A673 (cell line): ENCODE data around the gene RNF121. TPM values are rescaled to one million over a fixed set of nuclear protein-coding genes. Genes with fewer than 3 reads are reported as not detected.

Experiments used
- BruUV-seq: library from RNA; stranded (reverse); fragments of 400-500 nt; replicated peaks from 2 replicates; lab custom pipeline; 2021; lab: Mats Ljungman, UMichigan
- CTCF ChIA-PET: fragments of 300-600 bp; sonication (Branson Sonifier 250); formaldehyde crosslinking; loops from one replicate; lab custom pipeline; 2022; ENCODE audit warnings: antibody characterized with exemption; lab: Charles Lee
- POLR2A ChIA-PET: fragments of 300-600 bp; sonication (Branson Sonifier 250); formaldehyde crosslinking; loops from one replicate; lab custom pipeline; 2022; ENCODE audit warnings: antibody characterized with exemption; ENCODE audit not compliant: low non-redundant PET; lab: Charles Lee
- DNase-seq: peaks from one replicate; pipeline ENCODE4 v3.0.0-alpha.2; 2015; ENCODE audit warnings: low spot score
- H3K27ac ChIP-seq: fragments of 200-600 bp; sonication (generic); 2 replicates; pipeline ENCODE4 v1.5.1; 2016; ENCODE audit warnings: mixed run types, low read depth, mild to moderate bottlenecking, mixed read lengths, antibody characterized with exemption, low read length; ENCODE audit not compliant: poor library complexity, severe bottlenecking
- H3K27me3 ChIP-seq: fragments of 200-600 bp; sonication (generic); replicated peaks from 2 replicates; pipeline ENCODE4 v1.6.1; 2017; ENCODE audit warnings: mixed run types, low read depth, mild to moderate bottlenecking, mixed read lengths, antibody characterized with exemption, low read length; ENCODE audit not compliant: insufficient read depth, poor library complexity
- H3K36me3 ChIP-seq: fragments of 200-600 bp; sonication (generic); 2 replicates; pipeline ENCODE4 v1.6.1; 2016; ENCODE audit warnings: mixed run types, mild to moderate bottlenecking, mixed read lengths, antibody characterized with exemption, low read length; ENCODE audit not compliant: insufficient read depth, poor library complexity, severe bottlenecking
- H3K4me1 ChIP-seq: fragments of 200-600 bp; sonication (generic); 2 replicates; pipeline ENCODE4 v1.6.1; 2017; ENCODE audit warnings: mixed run types, mild to moderate bottlenecking, mixed read lengths, antibody characterized with exemption, low read length; ENCODE audit not compliant: insufficient read depth, poor library complexity, severe bottlenecking
- H3K4me3 ChIP-seq: fragments of 200-600 bp; sonication (generic); 2 replicates; pipeline ENCODE4 v1.5.1; 2016; ENCODE audit warnings: low read depth, mixed run types, mild to moderate bottlenecking, mixed read lengths, low read length; ENCODE audit not compliant: poor library complexity, severe bottlenecking
- H3K9me3 ChIP-seq: fragments of 200-600 bp; sonication (generic); 2 replicates; pipeline ENCODE4 v1.6.1; 2016; ENCODE audit warnings: mixed run types, low read depth, mild to moderate bottlenecking, mixed read lengths, antibody characterized with exemption, low read length; ENCODE audit not compliant: poor library complexity, severe bottlenecking
- CTCF ChIP-seq: fragments of 300-800, 200-600 bp; sonication (generic); conservative IDR thresholded peaks from 2 replicates; pipeline ENCODE4 v1.5.1; 2017; ENCODE audit warnings: low read depth, mild to moderate bottlenecking, antibody characterized with exemption, low read length, moderate library complexity, mixed read lengths
- EZH2 ChIP-seq: fragments of 200-600 bp; sonication (generic); IDR thresholded peaks from 2 replicates; pipeline ENCODE4 v1.6.1; 2017; ENCODE audit warnings: borderline replicate concordance, low read depth, mild to moderate bottlenecking, mixed read lengths, antibody characterized with exemption, low read length; ENCODE audit not compliant: poor library complexity, severe bottlenecking
- intact Hi-C: fragments of 100-400 bp; cut with micrococcal nuclease; formaldehyde crosslinking; loops from one replicate; pipeline ENCODE4 v1.10.0; 2022; ENCODE audit not compliant: unreplicated experiment
- total RNA-seq: library from RNA; stranded (reverse); gene quantifications from 2 replicates; pipeline ENCODE4 v1.2.3, GENCODE V29; 2021

The RNF121 gene
- total RNA-seq, 1 experiment from 2014 or later = 59.1 TPM

GRCh38 chr11:71988050-71988449 lies 59.2 kb downstream of the RNF121 start:
- Histone ChIP-seq H3K36me3 (peaks cover 7% of the 10 kb centered on the region), H3K27me3 (no peaks in the 10 kb centered on the region), H3K9me3 (no peaks in the 10 kb centered on the region), H3K4me1 (no peaks in the 10 kb centered on the region), H3K27ac (no peak overlapping the region), H3K4me3 (no peak overlapping the region)
- ChIA-PET CTCF (interaction anchor here (0.7 kb wide), 1 partner anchor 156 kb away, joined by 3 read pairs; no protein-coding TSS in a partner anchor), POLR2A (no interaction called here)
- TF ChIP-seq CTCF (no peak), EZH2 (no peak)
- DNase-seq = no peak
- BruUV-seq = no TSS peak
- intact Hi-C loops = no loop called here

GRCh38 chr11:71990701-71991100 lies 61.9 kb downstream of the RNF121 start:
- POLR2A ChIA-PET = no interaction called here
- H3K27me3 ChIP-seq = no peaks in the 10 kb centered on the region
- no peaks in the 10 kb centered on the region for H3K9me3 ChIP-seq
- TF ChIP-seq EZH2 (no peak), CTCF (no peak)
- CTCF ChIA-PET = no interaction called here
- no peak overlapping the region for H3K27ac ChIP-seq
- no peak overlapping the region for H3K4me3 ChIP-seq
- H3K4me1 ChIP-seq = no peaks in the 10 kb centered on the region
- H3K36me3 ChIP-seq = peaks cover 8% of the 10 kb centered on the region
- DNase-seq = no peak
- intact Hi-C loops = no loop called here
- BruUV-seq = no TSS peak

- Histone ChIP-seq H3K4me1 (no peaks in the 10 kb centered on the region), H3K36me3 (peaks cover 8% of the 10 kb centered on the region), H3K9me3 (no peaks in the 10 kb centered on the region), H3K27ac (no peak overlapping the region), H3K4me3 (no peak overlapping the region), H3K27me3 (no peaks in the 10 kb centered on the region)
- BruUV-seq = no TSS peak
- intact Hi-C loops = no loop called here
- DNase-seq = no peak
- CTCF ChIA-PET = no interaction called here
- POLR2A ChIA-PET = no interaction called here
- TF ChIP-seq EZH2 = no peak
- TF ChIP-seq CTCF = no peak
Measured at GRCh38 chr11:71991494-71991893, 62.6 kb downstream of the RNF121 start.
